Activated CD4-positive, alpha-beta T cell treated with anti-CD3 and anti-CD28 coated beads, Interleukin-2, amount 10 ng/mL, durations not matched to agents 7 days and 5 days (primary cell): Measurements from ENCODE around the gene SLC25A12. TPM values are rescaled to one million over a fixed set of nuclear protein-coding genes. Genes with fewer than 3 reads are reported as not detected.
"Not testable (repeated sequence)": the region's sequence is repeated elsewhere in the genome, so short reads cannot be mapped to it uniquely, and the experiment has no call there.

ENCODE experiments used
- CTCF ChIA-PET: fragments of 350-600 bp; sonication (Branson Sonifier 250); formaldehyde crosslinking; loops from one replicate; lab custom pipeline; 2021; ENCODE audit warnings: antibody characterized with exemption; lab: Charles Lee
- POLR2A ChIA-PET: fragments of 350-600 bp; sonication (Branson Sonifier 250); formaldehyde crosslinking; loops from one replicate; lab custom pipeline; 2021; ENCODE audit warnings: antibody characterized with exemption; lab: Charles Lee
- DNase-seq: peaks from one replicate; pipeline ENCODE4 v3.0.0-alpha.2; 2020
- H3K27ac Mint-ChIP-seq: one replicate; pipeline ENCODE4 v1.8.0; 2021; ENCODE audit warnings: mild to moderate bottlenecking, moderate library complexity, mixed read lengths
- H3K27me3 Mint-ChIP-seq: one replicate; pipeline ENCODE4 v1.8.0; 2021; ENCODE audit warnings: mixed read lengths
- H3K36me3 Mint-ChIP-seq: one replicate; pipeline ENCODE4 v1.8.0; 2021; ENCODE audit warnings: low read depth, mixed read lengths
- H3K4me1 Mint-ChIP-seq: one replicate; pipeline ENCODE4 v1.8.0; 2021; ENCODE audit warnings: mixed read lengths
- H3K4me3 Mint-ChIP-seq: one replicate; pipeline ENCODE4 v1.8.0; 2021; ENCODE audit warnings: mild to moderate bottlenecking, moderate library complexity, mixed read lengths
- H3K9me3 Mint-ChIP-seq: one replicate; pipeline ENCODE4 v1.8.0; 2021; ENCODE audit warnings: mixed read lengths
- total RNA-seq, 2 experiments: library from RNA; stranded (reverse); gene quantifications; one replicate each; pipeline ENCODE4 v1.2.3, GENCODE V29; 2021

The SLC25A12 gene
- total RNA-seq, 2 experiments from 2014 or later, result 26.7 to 28.8 TPM

- ChIA-PET POLR2A (no interaction called here), CTCF (interaction anchor here (0.6 kb wide), 1 partner anchor 706 kb away, joined by 3 read pairs; no protein-coding TSS in a partner anchor)
- Mint-ChIP-seq H3K27me3 (no peaks in the 10 kb centered on the region), H3K9me3 (no peaks in the 10 kb centered on the region), H3K27ac (no peak overlapping the region), H3K4me1 (peaks cover 8% of the 10 kb centered on the region), H3K4me3 (no peak overlapping the region), H3K36me3 (peaks cover 32% of the 10 kb centered on the region)
- DNase-seq, result no peak
Observed at GRCh38 chr2:171792157-171792556, 101.9 kb downstream of the SLC25A12 start.

- ChIA-PET CTCF (interaction anchor here (0.5 to 0.6 kb wide), 2 partner anchors 707 to 1970 kb away, joined by 3 read pairs; no protein-coding TSS in a partner anchor), POLR2A (no interaction called here)
- no peaks in the 10 kb centered on the region for H3K27me3 Mint-ChIP-seq
- no peak overlapping the region for H3K4me3 Mint-ChIP-seq
- DNase-seq, result no peak
- no peak overlapping the region for H3K27ac Mint-ChIP-seq
- peaks cover 8% of the 10 kb centered on the region for H3K4me1 Mint-ChIP-seq
- H3K36me3 Mint-ChIP-seq, result peaks cover 40% of the 10 kb centered on the region
- H3K9me3 Mint-ChIP-seq, result no peaks in the 10 kb centered on the region
Observed at GRCh38 chr2:171791361-171791760, 102.7 kb downstream of the SLC25A12 start.

GRCh38 chr2:171789956-171790355 lies 104.1 kb downstream of the SLC25A12 start:
- Mint-ChIP-seq H3K4me3 (no peak overlapping the region), H3K27me3 (no peaks in the 10 kb centered on the region), H3K4me1 (peaks cover 5% of the 10 kb centered on the region), H3K36me3 (peaks cover 48% of the 10 kb centered on the region), H3K27ac (no peak overlapping the region), H3K9me3 (no peaks in the 10 kb centered on the region)
- CTCF ChIA-PET, result no interaction called here
- POLR2A ChIA-PET, result interaction anchor here (0.7 kb wide), 1 partner anchor 911 kb away, joined by 3 read pairs; no protein-coding TSS in a partner anchor
- DNase-seq, result no peak

- ChIA-PET CTCF (no interaction called here), POLR2A (no interaction called here)
- H3K4me1 Mint-ChIP-seq, result no peaks in the 10 kb centered on the region
- no peak for DNase-seq
- H3K27ac Mint-ChIP-seq, result peak overlapping the region; percentile 52
- H3K36me3 Mint-ChIP-seq, result peaks cover 55% of the 10 kb centered on the region
- no peaks in the 10 kb centered on the region for H3K9me3 Mint-ChIP-seq
- no peak overlapping the region for H3K4me3 Mint-ChIP-seq
- H3K27me3 Mint-ChIP-seq, result no peaks in the 10 kb centered on the region
Observed at GRCh38 chr2:171788316-171788993, 105.6 kb downstream of the SLC25A12 start.

- Mint-ChIP-seq H3K9me3 (peaks cover 3% of the 10 kb centered on the region), H3K4me1 (no peaks in the 10 kb centered on the region), H3K36me3 (peaks cover 58% of the 10 kb centered on the region), H3K27me3 (no peaks in the 10 kb centered on the region), H3K27ac (no peak overlapping the region), H3K4me3 (no peak overlapping the region)
- no peak for DNase-seq
- ChIA-PET POLR2A (no interaction called here), CTCF (interaction anchor here (0.6 to 1.5 kb wide), 2 partner anchors 16 to 952 kb away, joined by 4 to 5 read pairs; no protein-coding TSS in a partner anchor)
Observed at GRCh38 chr2:171787333-171788072, 106.5 kb downstream of the SLC25A12 start.

GRCh38 chr2:171785450-171785849 lies 108.6 kb downstream of the SLC25A12 start:
- Mint-ChIP-seq H3K4me1 (no peaks in the 10 kb centered on the region), H3K36me3 (peaks cover 54% of the 10 kb centered on the region), H3K27me3 (no peaks in the 10 kb centered on the region), H3K4me3 (no peak overlapping the region), H3K9me3 (peaks cover 3% of the 10 kb centered on the region), H3K27ac (no peak overlapping the region)
- ChIA-PET CTCF (interaction anchor here (0.6 kb wide), 1 partner anchor 151 kb away, joined by 3 read pairs; no protein-coding TSS in a partner anchor), POLR2A (no interaction called here)
- no peak for DNase-seq

GRCh38 chr2:171778515-171778914 lies 115.5 kb downstream of the SLC25A12 start:
- no peak overlapping the region for H3K4me3 Mint-ChIP-seq
- peaks cover 15% of the 10 kb centered on the region for H3K9me3 Mint-ChIP-seq

GRCh38 chr2:171774581-171774980 lies 119.5 kb downstream of the SLC25A12 start:
- DNase-seq, H3K27ac Mint-ChIP-seq, POLR2A ChIA-PET, H3K4me1 Mint-ChIP-seq, H3K4me3 Mint-ChIP-seq, H3K27me3 Mint-ChIP-seq, CTCF ChIA-PET: not testable (repeated sequence)
- peaks cover 18% of the 10 kb centered on the region for H3K9me3 Mint-ChIP-seq
- peaks cover 22% of the 10 kb centered on the region for H3K36me3 Mint-ChIP-seq

More at GRCh38 chr2:171778515-171778914, 115.5 kb downstream of the SLC25A12 start:
- POLR2A ChIA-PET, result no interaction called here
- Mint-ChIP-seq H3K36me3 (peaks cover 30% of the 10 kb centered on the region), H3K4me1 (no peaks in the 10 kb centered on the region), H3K27me3 (no peaks in the 10 kb centered on the region), H3K27ac (no peak overlapping the region)
- no peak for DNase-seq
- CTCF ChIA-PET, result interaction anchor here (0.7 kb wide), 2 partner anchors 165 to 326 kb away, joined by 3 read pairs; no protein-coding TSS in a partner anchor

- Mint-ChIP-seq H3K27ac (no peak overlapping the region), H3K27me3 (no peaks in the 10 kb centered on the region), H3K9me3 (peaks cover 11% of the 10 kb centered on the region), H3K4me3 (no peak overlapping the region), H3K4me1 (no peaks in the 10 kb centered on the region), H3K36me3 (peaks cover 20% of the 10 kb centered on the region)
- POLR2A ChIA-PET, result no interaction called here
- CTCF ChIA-PET, result no interaction called here
- no peak for DNase-seq
Observed at GRCh38 chr2:171772373-171772772, 121.7 kb downstream of the SLC25A12 start.

GRCh38 chr2:171771463-171771862 lies 122.6 kb downstream of the SLC25A12 start:
- H3K27me3 Mint-ChIP-seq, result no peaks in the 10 kb centered on the region
- POLR2A ChIA-PET, result no interaction called here
- no peak overlapping the region for H3K4me3 Mint-ChIP-seq
- H3K9me3 Mint-ChIP-seq, result peaks cover 11% of the 10 kb centered on the region
- CTCF ChIA-PET, result interaction anchor here (1.6 kb wide), 1 partner anchor 15 kb away, joined by 5 read pairs; no protein-coding TSS in a partner anchor
- H3K4me1 Mint-ChIP-seq, result no peaks in the 10 kb centered on the region
- DNase-seq, result no peak
- H3K36me3 Mint-ChIP-seq, result peaks cover 23% of the 10 kb centered on the region
- no peak overlapping the region for H3K27ac Mint-ChIP-seq

GRCh38 chr2:171763602-171764001 lies 130.4 kb downstream of the SLC25A12 start:
- DNase-seq, result no peak
- POLR2A ChIA-PET, result no interaction called here
- Mint-ChIP-seq H3K9me3 (peaks cover 6% of the 10 kb centered on the region), H3K27ac (no peak overlapping the region), H3K27me3 (no peaks in the 10 kb centered on the region), H3K36me3 (peaks cover 47% of the 10 kb centered on the region), H3K4me1 (no peaks in the 10 kb centered on the region), H3K4me3 (no peak overlapping the region)
- CTCF ChIA-PET, result interaction anchor here (0.5 kb wide), 1 partner anchor 363 kb away, joined by 3 read pairs; no protein-coding TSS in a partner anchor

GRCh38 chr2:171762879-171763573 lies 131.0 kb downstream of the SLC25A12 start:
- ChIA-PET POLR2A (no interaction called here), CTCF (interaction anchor here (0.5 kb wide), 1 partner anchor 363 kb away, joined by 3 read pairs; no protein-coding TSS in a partner anchor)
- Mint-ChIP-seq H3K27ac (no peak overlapping the region), H3K36me3 (peaks cover 53% of the 10 kb centered on the region), H3K4me3 (no peak overlapping the region), H3K9me3 (peaks cover 11% of the 10 kb centered on the region), H3K27me3 (no peaks in the 10 kb centered on the region), H3K4me1 (no peaks in the 10 kb centered on the region)
- DNase-seq, result no peak
